Right kidney (tissue), 9 donors: ENCODE results near the gene PCBD1.
"Not testable (repeated sequence)": the region's sequence is repeated elsewhere in the genome, so short reads cannot be mapped to it uniquely, and the experiment has no call there.

Source experiments
- DNase-seq: peaks from one replicate; pipeline ENCODE4 v3.0.0-alpha.2; 2016
- long read RNA-seq, 8 donors: transcript quantifications; one replicate each; lab custom pipeline, GENCODE V29; 2026

Gene PCBD1
- long read RNA-seq, donor 1, transcript PCBD1-201 (4 exons, 1,006 nt), result major isoform, 124 of 146 reads
- long read RNA-seq, donor 1, partial matches to known transcripts, result 18 of 146 reads
- long read RNA-seq, donor 1, other reads (novel, unspliced or antisense), result 0 of 146 reads
- long read RNA-seq, donor 2, transcript PCBD1-201 (4 exons, 1,006 nt), result major isoform, 64 of 94 reads
- long read RNA-seq, donor 2, partial matches to known transcripts, result 24 of 94 reads
- long read RNA-seq, donor 2, other reads (novel, unspliced or antisense), result 5 of 94 reads
- long read RNA-seq, donor 3, transcript PCBD1-201 (4 exons, 1,006 nt), result major isoform, 55 of 81 reads
- long read RNA-seq, donor 3, partial matches to known transcripts, result 25 of 81 reads
- long read RNA-seq, donor 3, other reads (novel, unspliced or antisense), result 0 of 81 reads
- long read RNA-seq, donor 4, transcript PCBD1-201 (4 exons, 1,006 nt), result major isoform, 81 of 106 reads
- long read RNA-seq, donor 4, partial matches to known transcripts, result 24 of 106 reads
- long read RNA-seq, donor 4, other reads (novel, unspliced or antisense), result 0 of 106 reads
- long read RNA-seq, donor 5, transcript PCBD1-201 (4 exons, 1,006 nt), result major isoform, 92 of 123 reads
- long read RNA-seq, donor 5, partial matches to known transcripts, result 29 of 123 reads
- long read RNA-seq, donor 5, other reads (novel, unspliced or antisense), result 0 of 123 reads
- long read RNA-seq, donor 6, transcript PCBD1-201 (4 exons, 1,006 nt), result major isoform, 116 of 155 reads
- long read RNA-seq, donor 6, partial matches to known transcripts, result 25 of 155 reads
- long read RNA-seq, donor 6, other reads (novel, unspliced or antisense), result 9 of 155 reads
- long read RNA-seq, donor 7, transcript PCBD1-201 (4 exons, 1,006 nt), result major isoform, 135 of 260 reads
- long read RNA-seq, donor 7, partial matches to known transcripts, result 111 of 260 reads
- long read RNA-seq, donor 7, other reads (novel, unspliced or antisense), result 11 of 260 reads
- long read RNA-seq, donor 8, transcript PCBD1-201 (4 exons, 1,006 nt), result major isoform, 95 of 126 reads
- long read RNA-seq, donor 8, partial matches to known transcripts, result 25 of 126 reads
- long read RNA-seq, donor 8, other reads (novel, unspliced or antisense), result 0 of 126 reads

GRCh38 chr10:70887804-70888800 lies at the start of gene PCBD1:
PCBD1 (minus strand) TSS chr10:70888565; CDS start chr10:70888533, 32 bp downstream.
- DNase-seq, result peak; percentile 87

- DNase-seq, result no peak
Measured at GRCh38 chr10:70937661-70938060, 49.3 kb upstream of the PCBD1 start.

- no peak for DNase-seq
Measured at GRCh38 chr10:70936111-70936510, 47.7 kb upstream of the PCBD1 start.

GRCh38 chr10:70935631-70936030 lies 47.3 kb upstream of the PCBD1 start:
- no peak for DNase-seq

- DNase-seq, result no peak
Measured at GRCh38 chr10:70935125-70935625, 46.8 kb upstream of the PCBD1 start.

GRCh38 chr10:70934701-70935100 lies 46.3 kb upstream of the PCBD1 start:
- no peak for DNase-seq

- DNase-seq, result no peak
Measured at GRCh38 chr10:70932392-70933196, 44.2 kb upstream of the PCBD1 start.

- DNase-seq, result no peak
Measured at GRCh38 chr10:70931168-70931815, 42.9 kb upstream of the PCBD1 start.

GRCh38 chr10:70930263-70931000 lies 42.1 kb upstream of the PCBD1 start:
- DNase-seq, result no peak

- no peak for DNase-seq
Measured at GRCh38 chr10:70928140-70928539, 39.8 kb upstream of the PCBD1 start.

GRCh38 chr10:70927189-70927943 lies 39.0 kb upstream of the PCBD1 start:
- DNase-seq, result no peak

GRCh38 chr10:70926226-70927000 lies 38.0 kb upstream of the PCBD1 start:
- no peak for DNase-seq

GRCh38 chr10:70925377-70926225 lies 37.2 kb upstream of the PCBD1 start:
- peak; percentile 73 for DNase-seq

GRCh38 chr10:70923696-70924095 lies 35.3 kb upstream of the PCBD1 start:
- no peak for DNase-seq

- DNase-seq, result no peak
Measured at GRCh38 chr10:70921285-70921684, 32.9 kb upstream of the PCBD1 start.

- no peak for DNase-seq
Measured at GRCh38 chr10:70920519-70920918, 32.2 kb upstream of the PCBD1 start.

GRCh38 chr10:70919906-70920305 lies 31.5 kb upstream of the PCBD1 start:
- not testable (repeated sequence) for DNase-seq
